HCT116 (cell line): Measurements from ENCODE around the gene RNF208. TPM values are rescaled to one million over a fixed set of nuclear protein-coding genes. Genes with fewer than 3 reads are reported as not detected.

Source experiments
- ATAC-seq: fragments of 200-7000 bp; cut with Tn5 transposase; 2 replicates; pipeline ENCODE4 v1.9.1; 2020; ENCODE audit warnings: mild to moderate bottlenecking, moderate library complexity
- BruUV-seq: library from RNA; stranded (reverse); fragments of 400-500 nt; replicated peaks from 2 replicates; lab custom pipeline; 2021; lab: Mats Ljungman, UMichigan
- CTCF ChIA-PET: fragments of 300-600 bp; sonication (Branson Sonifier 250); formaldehyde crosslinking; loops from one replicate; lab custom pipeline; 2021; ENCODE audit warnings: antibody characterized with exemption; lab: Charles Lee
- POLR2A ChIA-PET: fragments of 300-600, 350-600 bp; sonication (Branson Sonifier 250); formaldehyde crosslinking; loops from one replicate; lab custom pipeline; 2021; ENCODE audit warnings: antibody characterized with exemption; lab: Charles Lee
- RAD21 ChIA-PET, 2 experiments: fragments of 300-600 bp; sonication (Branson Sonifier 250); formaldehyde crosslinking; loops; one replicate each; lab custom pipeline; 2023; ENCODE audit warnings: low total read pairs in 2 of 2; ENCODE audit not compliant: uncharacterized antibody in 2 of 2, unreplicated experiment in 2 of 2, low non-redundant PET in 1 of 2; lab: Charles Lee
- DNase-seq: peaks from one replicate; pipeline ENCODE4 v3.0.0-alpha.2; 2010; ENCODE audit warnings: low read depth, low spot score
- H2AFZ ChIP-seq: fragments of 200-600 bp; shearing (Covaris generic), sonication (generic); 2 replicates; pipeline ENCODE4 v1.6.1; 2017; ENCODE audit warnings: low read depth, mixed run types, mixed read lengths, antibody characterized with exemption, low read length; ENCODE audit not compliant: poor library complexity, severe bottlenecking
- H3K27ac ChIP-seq: 2 replicates; pipeline ENCODE4 v1.5.1; 2012; ENCODE audit warnings: low read depth, low read length
- H3K27me3 ChIP-seq: fragments of 200-600 bp; sonication (generic); 2 replicates; pipeline ENCODE4 v1.6.1; 2016; ENCODE audit warnings: mixed run types, low read length, mixed read lengths; ENCODE audit not compliant: insufficient read depth
- H3K36me3 ChIP-seq, 2 experiments: fragments of 200-500 bp in 1 of 2; fragments of 200-600 bp in 1 of 2; sonication (Bioruptor generic) in 1 of 2; sonication (generic) in 1 of 2; 2 replicates each; pipeline versions ENCODE4 v1.5.1 to v1.6.1; 2014 to 2016; ENCODE audit warnings: low read length in 2 of 2, inconsistent platforms in 1 of 2, mixed read lengths in 1 of 2, mixed run types in 1 of 2; ENCODE audit not compliant: insufficient read depth in 2 of 2, control insufficient read depth in 1 of 2
- H3K4me1 ChIP-seq, 2 experiments: fragments of 200-600 bp in 1 of 2; sonication (generic) in 1 of 2; 2 replicates each; pipeline versions ENCODE4 v1.5.1 to v1.6.1; 2012 to 2017; ENCODE audit warnings: low read length in 2 of 2, inconsistent platforms in 1 of 2, mild to moderate bottlenecking in 1 of 2, mixed read lengths in 1 of 2, mixed run types in 1 of 2, moderate library complexity in 1 of 2; ENCODE audit not compliant: insufficient read depth in 2 of 2, control insufficient read depth in 1 of 2
- H3K4me2 ChIP-seq: fragments of 200-600 bp; sonication (generic); 2 replicates; pipeline ENCODE4 v1.6.1; 2017; ENCODE audit warnings: mixed run types, low read length, mixed read lengths
- H3K4me3 ChIP-seq, 2 experiments: fragments of 200-600 bp in 1 of 2; sonication (generic) in 1 of 2; replicated peaks in 1 of 2; 2 replicates each; pipeline ENCODE4 v1.5.1; 2011 to 2016; ENCODE audit warnings: low read length in 2 of 2, control low read depth in 1 of 2, low read depth in 1 of 2, mild to moderate bottlenecking in 1 of 2, mixed read lengths in 1 of 2, mixed run types in 1 of 2
- H3K79me2 ChIP-seq: fragments of 200-600 bp; sonication (generic); 2 replicates; pipeline ENCODE4 v1.6.1; 2017; ENCODE audit warnings: mild to moderate bottlenecking, mixed run types, low read length, moderate library complexity, mixed read lengths; ENCODE audit not compliant: insufficient read depth
- H3K9ac ChIP-seq: fragments of 200-600 bp; sonication (generic); 2 replicates; pipeline ENCODE4 v1.6.1; 2016; ENCODE audit warnings: low read length, mixed read lengths
- H3K9me2 ChIP-seq: fragments of 200-600 bp; sonication (generic), shearing (Covaris generic); 2 replicates; pipeline ENCODE4 v1.6.1; 2017; ENCODE audit warnings: mixed run types, mild to moderate bottlenecking, moderate library complexity; ENCODE audit not compliant: insufficient read depth
- H3K9me3 ChIP-seq, 2 experiments: fragments of 200-500 bp in 1 of 2; fragments of 200-600 bp in 1 of 2; sonication (Bioruptor generic) in 1 of 2; sonication (generic) in 1 of 2; 2 replicates each; pipeline ENCODE4 v1.6.1; 2014 to 2017; ENCODE audit warnings: low read length in 2 of 2, mixed read lengths in 2 of 2, inconsistent platforms in 1 of 2, low read depth in 1 of 2, mild to moderate bottlenecking in 1 of 2, mixed run types in 1 of 2, moderate library complexity in 1 of 2; ENCODE audit not compliant: control insufficient read depth in 1 of 2, insufficient read depth in 1 of 2
- H4K20me1 ChIP-seq: fragments of 200-600 bp; sonication (generic), shearing (Covaris generic); 2 replicates; pipeline ENCODE4 v1.6.1; 2017; ENCODE audit warnings: mixed run types, mild to moderate bottlenecking, moderate library complexity; ENCODE audit not compliant: insufficient read depth
- CBX3 ChIP-seq: IDR thresholded peaks from 2 replicates; pipeline ENCODE4 v1.6.1; 2012; ENCODE audit warnings: low read depth
- CEBPB ChIP-seq: IDR thresholded peaks from 2 replicates; pipeline ENCODE4 v1.6.1; 2012; ENCODE audit warnings: low read depth
- EGR1 ChIP-seq: IDR thresholded peaks from 2 replicates; pipeline ENCODE4 v1.6.1; 2012; ENCODE audit warnings: low read depth
- MAX ChIP-seq: IDR thresholded peaks from 2 replicates; pipeline ENCODE4 v1.6.1; 2012
- POLR2A ChIP-seq: IDR thresholded peaks from 2 replicates; pipeline ENCODE4 v1.7.0; 2011; ENCODE audit warnings: borderline replicate concordance; ENCODE audit not compliant: insufficient read depth, insufficient read length; ENCODE audit errors: extremely low read depth
- SIN3A ChIP-seq: IDR thresholded peaks from 2 replicates; pipeline ENCODE4 v1.6.1; 2012; ENCODE audit warnings: low read depth
- SP1 ChIP-seq: IDR thresholded peaks from 2 replicates; pipeline ENCODE4 v1.6.1; 2012; ENCODE audit warnings: low read depth
- SRF ChIP-seq: IDR thresholded peaks from 2 replicates; pipeline ENCODE4 v1.6.1; 2012; ENCODE audit warnings: low read depth
- YY1 ChIP-seq: IDR thresholded peaks from 2 replicates; pipeline ENCODE4 v1.6.1; 2011; ENCODE audit warnings: low read length, low read depth, moderate library complexity, mild to moderate bottlenecking; ENCODE audit not compliant: insufficient replicate concordance; ENCODE audit errors: extremely low read depth
- ZFX ChIP-seq: fragments of 450-650 bp; IDR thresholded peaks from 2 replicates; pipeline ENCODE4 v1.6.1; 2017
- intact Hi-C: fragments of 100-400 bp; cut with micrococcal nuclease; formaldehyde crosslinking; loops from 2 replicates; pipeline ENCODE4 v1.10.0; 2022
- total RNA-seq: library from RNA; stranded (reverse); gene quantifications from one replicate; pipeline ENCODE4 v1.2.1, GENCODE V29; 2021; ENCODE audit not compliant: unreplicated experiment
- TF ChIP-seq, protein P1 (sequence below), 3 experiments: fragments of 200-600 bp in 1 of 3; sonication (generic) in 1 of 3; IDR thresholded peaks in 2 of 3; conservative IDR thresholded peaks in 1 of 3; 2 replicates each; pipeline ENCODE4 v1.5.1; 2012 to 2017; ENCODE audit warnings: low read depth in 2 of 3, low read length in 2 of 3, antibody characterized with exemption in 1 of 3, borderline replicate concordance in 1 of 3, control low read depth in 1 of 3, mild to moderate bottlenecking in 1 of 3, mixed read lengths in 1 of 3, mixed run types in 1 of 3, moderate library complexity in 1 of 3; ENCODE audit not compliant: insufficient read depth in 1 of 3
- TF ChIP-seq, protein P2 (sequence below): IDR thresholded peaks from 2 replicates; pipeline ENCODE4 v1.6.1; 2012; ENCODE audit warnings: low read depth
- TF ChIP-seq, protein P3 (sequence below): IDR thresholded peaks from 2 replicates; pipeline ENCODE4 v1.6.1; 2011; ENCODE audit warnings: mild to moderate bottlenecking, low read length, moderate library complexity; ENCODE audit not compliant: insufficient replicate concordance; ENCODE audit errors: extremely low read depth

Gene RNF208
- total RNA-seq, 1 experiment from 2014 or later, result 26.1 TPM

DNA sequence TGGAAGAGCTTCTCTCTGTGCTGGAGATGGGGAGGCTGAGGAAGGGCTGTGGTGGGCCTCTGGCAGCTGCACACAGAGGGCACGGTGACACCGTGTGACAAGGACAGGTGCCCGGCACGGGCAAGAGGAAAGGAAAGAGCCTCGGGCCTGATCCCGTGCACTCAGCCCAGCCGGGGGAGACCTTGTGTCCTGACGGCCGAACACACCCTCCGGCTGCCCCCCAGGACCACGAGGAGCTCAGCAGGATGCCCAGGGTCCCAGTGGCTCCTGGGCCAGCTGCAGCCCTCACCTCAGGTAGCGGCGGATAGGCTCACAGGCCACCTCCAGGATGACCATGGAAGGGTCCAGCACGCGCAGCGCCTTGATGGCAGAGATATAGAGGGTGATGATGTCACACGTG lies 39.2 kb downstream of the RNF208 start:
- H3K4me2 ChIP-seq, result no peak overlapping the region
- H3K9me2 ChIP-seq, result no peaks in the 10 kb centered on the region
- H2AFZ ChIP-seq, result no peak overlapping the region
- H3K9me3 ChIP-seq, result no peaks in the 10 kb centered on the region
- POLR2A ChIA-PET, result no interaction called here
- H4K20me1 ChIP-seq, result no peaks in the 10 kb centered on the region
- H3K27ac ChIP-seq, result no peak overlapping the region
- H3K79me2 ChIP-seq, result peaks cover 25% of the 10 kb centered on the region
- H3K36me3 ChIP-seq, result peaks cover 0 to 21% of the 10 kb centered on the region in 2 experiments; a peak in 2 of 4 replicates
- ATAC-seq (no peak), DNase-seq (no peak)
- H3K4me3 ChIP-seq, result no peak overlapping the region
- CTCF ChIA-PET, result no interaction called here
- no TSS peak for BruUV-seq
- intact Hi-C loops, result no loop called here
- no peak overlapping the region for H3K9ac ChIP-seq
- H3K27me3 ChIP-seq, result no peaks in the 10 kb centered on the region
- RAD21 ChIA-PET, result no interaction called here
- TF ChIP-seq YY1, result no peak
- peaks cover 8 to 28% of the 10 kb centered on the region in 2 experiments; a peak in 3 of 4 replicates for H3K4me1 ChIP-seq

- no peak for ATAC-seq
- H3K4me3 ChIP-seq, result no peak overlapping the region
- DNase-seq, result no peak
- H3K79me2 ChIP-seq, result peaks cover 13% of the 10 kb centered on the region; the same call in 1 of the 2 replicates
- H3K27me3 ChIP-seq, result no peaks in the 10 kb centered on the region
- no peak overlapping the region for H2AFZ ChIP-seq
- no TSS peak for BruUV-seq
- H3K9ac ChIP-seq, result no peak overlapping the region
- no peaks in the 10 kb centered on the region for H3K9me2 ChIP-seq
- intact Hi-C loops, result no loop called here
- ChIA-PET CTCF (no interaction called here), POLR2A (no interaction called here), RAD21 (no interaction called here)
- no peak overlapping the region for H3K27ac ChIP-seq
- H3K36me3 ChIP-seq, result peaks cover 0 to 12% of the 10 kb centered on the region in 2 experiments; a peak in 2 of 4 replicates
- no peak overlapping the region for H3K4me2 ChIP-seq
- peaks cover 0 to 17% of the 10 kb centered on the region in 2 experiments; a peak in 2 of 4 replicates for H3K4me1 ChIP-seq
- no peaks in the 10 kb centered on the region for H3K9me3 ChIP-seq
- H4K20me1 ChIP-seq, result no peaks in the 10 kb centered on the region
- TF ChIP-seq POLR2A (no peak), CEBPB (no peak), SP1 (no peak), SIN3A (no peak), YY1 (no peak), SRF (no peak), CBX3 (no peak), ZFX (no peak), MAX (no peak), EGR1 (no peak)
- TF ChIP-seq, protein P1, sequence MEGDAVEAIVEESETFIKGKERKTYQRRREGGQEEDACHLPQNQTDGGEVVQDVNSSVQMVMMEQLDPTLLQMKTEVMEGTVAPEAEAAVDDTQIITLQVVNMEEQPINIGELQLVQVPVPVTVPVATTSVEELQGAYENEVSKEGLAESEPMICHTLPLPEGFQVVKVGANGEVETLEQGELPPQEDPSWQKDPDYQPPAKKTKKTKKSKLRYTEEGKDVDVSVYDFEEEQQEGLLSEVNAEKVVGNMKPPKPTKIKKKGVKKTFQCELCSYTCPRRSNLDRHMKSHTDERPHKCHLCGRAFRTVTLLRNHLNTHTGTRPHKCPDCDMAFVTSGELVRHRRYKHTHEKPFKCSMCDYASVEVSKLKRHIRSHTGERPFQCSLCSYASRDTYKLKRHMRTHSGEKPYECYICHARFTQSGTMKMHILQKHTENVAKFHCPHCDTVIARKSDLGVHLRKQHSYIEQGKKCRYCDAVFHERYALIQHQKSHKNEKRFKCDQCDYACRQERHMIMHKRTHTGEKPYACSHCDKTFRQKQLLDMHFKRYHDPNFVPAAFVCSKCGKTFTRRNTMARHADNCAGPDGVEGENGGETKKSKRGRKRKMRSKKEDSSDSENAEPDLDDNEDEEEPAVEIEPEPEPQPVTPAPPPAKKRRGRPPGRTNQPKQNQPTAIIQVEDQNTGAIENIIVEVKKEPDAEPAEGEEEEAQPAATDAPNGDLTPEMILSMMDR (IDR thresholded peaks at IDR 0.05 in 2 of 3, conservative IDR thresholded peaks at IDR 0.05 in 1 of 3; ENCODE audit: borderline replicate concordance in 1 of 3, insufficient read depth in 1 of 3, low read depth in 2 of 3, low read length in 2 of 3), result no peak
- TF ChIP-seq, protein P2, sequence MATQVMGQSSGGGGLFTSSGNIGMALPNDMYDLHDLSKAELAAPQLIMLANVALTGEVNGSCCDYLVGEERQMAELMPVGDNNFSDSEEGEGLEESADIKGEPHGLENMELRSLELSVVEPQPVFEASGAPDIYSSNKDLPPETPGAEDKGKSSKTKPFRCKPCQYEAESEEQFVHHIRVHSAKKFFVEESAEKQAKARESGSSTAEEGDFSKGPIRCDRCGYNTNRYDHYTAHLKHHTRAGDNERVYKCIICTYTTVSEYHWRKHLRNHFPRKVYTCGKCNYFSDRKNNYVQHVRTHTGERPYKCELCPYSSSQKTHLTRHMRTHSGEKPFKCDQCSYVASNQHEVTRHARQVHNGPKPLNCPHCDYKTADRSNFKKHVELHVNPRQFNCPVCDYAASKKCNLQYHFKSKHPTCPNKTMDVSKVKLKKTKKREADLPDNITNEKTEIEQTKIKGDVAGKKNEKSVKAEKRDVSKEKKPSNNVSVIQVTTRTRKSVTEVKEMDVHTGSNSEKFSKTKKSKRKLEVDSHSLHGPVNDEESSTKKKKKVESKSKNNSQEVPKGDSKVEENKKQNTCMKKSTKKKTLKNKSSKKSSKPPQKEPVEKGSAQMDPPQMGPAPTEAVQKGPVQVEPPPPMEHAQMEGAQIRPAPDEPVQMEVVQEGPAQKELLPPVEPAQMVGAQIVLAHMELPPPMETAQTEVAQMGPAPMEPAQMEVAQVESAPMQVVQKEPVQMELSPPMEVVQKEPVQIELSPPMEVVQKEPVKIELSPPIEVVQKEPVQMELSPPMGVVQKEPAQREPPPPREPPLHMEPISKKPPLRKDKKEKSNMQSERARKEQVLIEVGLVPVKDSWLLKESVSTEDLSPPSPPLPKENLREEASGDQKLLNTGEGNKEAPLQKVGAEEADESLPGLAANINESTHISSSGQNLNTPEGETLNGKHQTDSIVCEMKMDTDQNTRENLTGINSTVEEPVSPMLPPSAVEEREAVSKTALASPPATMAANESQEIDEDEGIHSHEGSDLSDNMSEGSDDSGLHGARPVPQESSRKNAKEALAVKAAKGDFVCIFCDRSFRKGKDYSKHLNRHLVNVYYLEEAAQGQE, result no peak
- TF ChIP-seq, protein P3, sequence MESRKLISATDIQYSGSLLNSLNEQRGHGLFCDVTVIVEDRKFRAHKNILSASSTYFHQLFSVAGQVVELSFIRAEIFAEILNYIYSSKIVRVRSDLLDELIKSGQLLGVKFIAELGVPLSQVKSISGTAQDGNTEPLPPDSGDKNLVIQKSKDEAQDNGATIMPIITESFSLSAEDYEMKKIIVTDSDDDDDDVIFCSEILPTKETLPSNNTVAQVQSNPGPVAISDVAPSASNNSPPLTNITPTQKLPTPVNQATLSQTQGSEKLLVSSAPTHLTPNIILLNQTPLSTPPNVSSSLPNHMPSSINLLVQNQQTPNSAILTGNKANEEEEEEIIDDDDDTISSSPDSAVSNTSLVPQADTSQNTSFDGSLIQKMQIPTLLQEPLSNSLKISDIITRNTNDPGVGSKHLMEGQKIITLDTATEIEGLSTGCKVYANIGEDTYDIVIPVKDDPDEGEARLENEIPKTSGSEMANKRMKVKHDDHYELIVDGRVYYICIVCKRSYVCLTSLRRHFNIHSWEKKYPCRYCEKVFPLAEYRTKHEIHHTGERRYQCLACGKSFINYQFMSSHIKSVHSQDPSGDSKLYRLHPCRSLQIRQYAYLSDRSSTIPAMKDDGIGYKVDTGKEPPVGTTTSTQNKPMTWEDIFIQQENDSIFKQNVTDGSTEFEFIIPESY, result no peak
Observed at GRCh38 chr9:137181680-137182079, 40.4 kb downstream of the RNF208 start.
